Ovary (tissue), 3 donors: ENCODE data around the gene MIAT.

ENCODE experiments used
- CTCF ChIP-seq, 3 donors: fragments of 450-650 bp in 2 of 3; fragments of 200-600 bp in 1 of 3; IDR thresholded peaks; one replicate each; pipeline versions ENCODE4 v1.5.1 to v1.8.0; 2016 to 2022; ENCODE audit warnings: antibody characterized with exemption in 3 of 3, mild to moderate bottlenecking in 1 of 3
- EP300 ChIP-seq: sonication (generic); formaldehyde crosslinking; IDR thresholded peaks from one replicate; pipeline ENCODE4 v1.6.1; 2017; ENCODE audit warnings: antibody characterized with exemption
- POLR2A ChIP-seq: fragments of 450-650 bp; IDR thresholded peaks from one replicate; pipeline ENCODE4 v1.6.1; 2017; ENCODE audit warnings: antibody characterized with exemption, mild to moderate bottlenecking, moderate library complexity
- donor health status: DM: no; HTN: no; CAD: no.

DNA sequence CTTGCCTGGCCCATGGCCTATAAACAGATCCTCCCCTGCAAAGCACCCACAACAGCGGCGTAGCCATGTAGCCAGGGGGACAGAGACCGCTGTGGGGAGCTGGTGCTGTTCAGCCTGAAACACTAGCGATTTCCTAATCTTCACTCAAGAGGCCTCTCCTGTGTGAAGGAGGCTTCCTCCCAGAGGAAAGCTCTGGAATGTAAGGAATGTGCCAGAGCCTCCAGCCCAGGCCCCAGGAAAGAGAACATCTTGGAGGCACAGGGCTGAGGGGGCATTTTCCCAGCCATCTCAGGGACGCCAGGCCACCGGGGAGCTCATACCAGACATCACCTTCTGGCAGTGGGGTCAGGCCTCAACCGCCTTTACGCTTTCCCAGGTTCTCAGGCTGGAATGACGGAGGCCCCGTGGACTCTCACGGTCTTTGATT, 24.0 kb downstream of the MIAT start:
- no peak for TF ChIP-seq POLR2A
- no peak for TF ChIP-seq CTCF (IDR thresholded peaks at IDR 0.05)
- TF ChIP-seq EP300, result no peak
